ENCODE data around the gene PRLR. TPM values are rescaled to one million over a fixed set of nuclear protein-coding genes. Genes with fewer than 3 reads are reported as not detected.

PRLR gene
- total RNA-seq, 1 donor from 2014 or later, result 0.93 TPM

- Histone ChIP-seq H4K20me1 (ENCODE audit: insufficient read depth, low read length) (no peaks in the 10 kb centered on the region), H3K79me2 (ENCODE audit: insufficient read depth, low read length) (no peaks in the 10 kb centered on the region), H3K27ac (ENCODE audit: low read depth, low read length) (no peak overlapping the region), H3K4me3 (ENCODE audit: insufficient read depth, low read depth, low read length) (no peak overlapping the region), H3K9ac (ENCODE audit: low read length) (no peak overlapping the region), H3K4me2 (ENCODE audit: low read length) (no peak overlapping the region), H3K4me1 (ENCODE audit: insufficient read depth, low read length) (no peaks in the 10 kb centered on the region), H3K27me3 (ENCODE audit: insufficient read depth, low read length) (peaks cover 2% of the 10 kb centered on the region), H2AFZ (ENCODE audit: low read depth, low read length) (no peak overlapping the region), H3K9me3 (ENCODE audit: insufficient read depth, low read depth, low read length) (no peaks in the 10 kb centered on the region), H3K36me3 (ENCODE audit: insufficient read depth, low read length) (no peaks in the 10 kb centered on the region)
- H3K27me3 Mint-ChIP-seq (ENCODE audit: low read depth, unreplicated experiment), result no peaks in the 10 kb centered on the region
- H3K36me3 Mint-ChIP-seq (ENCODE audit: low read depth, unreplicated experiment), result no peaks in the 10 kb centered on the region
- peaks cover 3% of the 10 kb centered on the region for H3K9me3 Mint-ChIP-seq (ENCODE audit: unreplicated experiment)
- no peak overlapping the region for H3K4me3 Mint-ChIP-seq (ENCODE audit: unreplicated experiment)
- DNase-seq (ENCODE audit: low read depth) (no peak), FAIRE-seq (no peak)
- H3K27ac Mint-ChIP-seq (ENCODE audit: unreplicated experiment), result no peak overlapping the region
- H3K4me1 Mint-ChIP-seq (ENCODE audit: low read depth, unreplicated experiment), result no peaks in the 10 kb centered on the region
- TF ChIP-seq CTCF (IDR thresholded peaks at IDR 0.05; ENCODE audit: insufficient read depth, low read depth, low read length) (no peak), EZH2 (IDR thresholded peaks at IDR 0.05; ENCODE audit: insufficient read depth, low read length) (no peak)
Observed at GRCh38 chr5:35172533-35172932, 57.8 kb downstream of the PRLR start.

- Mint-ChIP-seq H3K9me3 (ENCODE audit: unreplicated experiment) (peaks cover 3% of the 10 kb centered on the region), H3K4me1 (ENCODE audit: low read depth, unreplicated experiment) (no peaks in the 10 kb centered on the region), H3K27me3 (ENCODE audit: low read depth, unreplicated experiment) (no peaks in the 10 kb centered on the region), H3K4me3 (ENCODE audit: unreplicated experiment) (no peak overlapping the region), H3K36me3 (ENCODE audit: low read depth, unreplicated experiment) (no peaks in the 10 kb centered on the region), H3K27ac (ENCODE audit: unreplicated experiment) (no peak overlapping the region)
- Histone ChIP-seq H3K4me2 (ENCODE audit: low read length) (no peak overlapping the region), H3K9me3 (ENCODE audit: insufficient read depth, low read depth, low read length) (no peaks in the 10 kb centered on the region), H3K4me1 (ENCODE audit: insufficient read depth, low read length) (no peaks in the 10 kb centered on the region), H3K9ac (ENCODE audit: low read length) (no peak overlapping the region), H2AFZ (ENCODE audit: low read depth, low read length) (no peak overlapping the region), H3K36me3 (ENCODE audit: insufficient read depth, low read length) (no peaks in the 10 kb centered on the region), H4K20me1 (ENCODE audit: insufficient read depth, low read length) (no peaks in the 10 kb centered on the region), H3K79me2 (ENCODE audit: insufficient read depth, low read length) (no peaks in the 10 kb centered on the region), H3K27me3 (ENCODE audit: insufficient read depth, low read length) (peaks cover 2% of the 10 kb centered on the region), H3K27ac (ENCODE audit: low read depth, low read length) (no peak overlapping the region), H3K4me3 (ENCODE audit: insufficient read depth, low read depth, low read length) (no peak overlapping the region)
- TF ChIP-seq EZH2 (IDR thresholded peaks at IDR 0.05; ENCODE audit: insufficient read depth, low read length) (no peak), CTCF (IDR thresholded peaks at IDR 0.05; ENCODE audit: insufficient read depth, low read depth, low read length) (no peak)
- FAIRE-seq, result no peak
- no peak for DNase-seq (ENCODE audit: low read depth)
Observed at GRCh38 chr5:35171991-35172390, 58.3 kb downstream of the PRLR start.

- Histone ChIP-seq H3K4me1 (ENCODE audit: insufficient read depth, low read length) (no peaks in the 10 kb centered on the region), H3K4me3 (ENCODE audit: insufficient read depth, low read depth, low read length) (no peak overlapping the region), H2AFZ (ENCODE audit: low read depth, low read length) (no peak overlapping the region), H3K9ac (ENCODE audit: low read length) (no peak overlapping the region), H3K27me3 (ENCODE audit: insufficient read depth, low read length) (peaks cover 2% of the 10 kb centered on the region), H3K27ac (ENCODE audit: low read depth, low read length) (no peak overlapping the region), H3K36me3 (ENCODE audit: insufficient read depth, low read length) (no peaks in the 10 kb centered on the region), H4K20me1 (ENCODE audit: insufficient read depth, low read length) (no peaks in the 10 kb centered on the region), H3K9me3 (ENCODE audit: insufficient read depth, low read depth, low read length) (no peaks in the 10 kb centered on the region), H3K79me2 (ENCODE audit: insufficient read depth, low read length) (no peaks in the 10 kb centered on the region), H3K4me2 (ENCODE audit: low read length) (no peak overlapping the region)
- Mint-ChIP-seq H3K27me3 (ENCODE audit: low read depth, unreplicated experiment) (no peaks in the 10 kb centered on the region), H3K36me3 (ENCODE audit: low read depth, unreplicated experiment) (no peaks in the 10 kb centered on the region), H3K27ac (ENCODE audit: unreplicated experiment) (no peak overlapping the region), H3K9me3 (ENCODE audit: unreplicated experiment) (peaks cover 3% of the 10 kb centered on the region), H3K4me1 (ENCODE audit: low read depth, unreplicated experiment) (no peaks in the 10 kb centered on the region), H3K4me3 (ENCODE audit: unreplicated experiment) (no peak overlapping the region)
- TF ChIP-seq CTCF (IDR thresholded peaks at IDR 0.05; ENCODE audit: insufficient read depth, low read depth, low read length) (no peak), EZH2 (IDR thresholded peaks at IDR 0.05; ENCODE audit: insufficient read depth, low read length) (no peak)
- DNase-seq (ENCODE audit: low read depth) (no peak), FAIRE-seq (no peak)
Observed at GRCh38 chr5:35171078-35171477, 59.2 kb downstream of the PRLR start.

Measured in astrocyte (in vitro differentiated cells and primary cell).